Measurements from ENCODE around the gene FBXL7. TPM values are rescaled to one million over a fixed set of nuclear protein-coding genes. Genes with fewer than 3 reads are reported as not detected.

The FBXL7 gene
- total and polyA plus RNA-seq, 8 donors: 0.35 to 2.4 (median 1.2) TPM

- Histone ChIP-seq H3K27ac (no peak overlapping the region), H3K4me1 (no peaks in the 10 kb centered on the region), H3K27me3 (no peaks in the 10 kb centered on the region), H3K36me3 (no peaks in the 10 kb centered on the region), H3K9me3 (no peaks in the 10 kb centered on the region), H3K4me3 (no peak overlapping the region)
- no peak for ATAC-seq
- WGBS, 2 donors: 50 to 71% methylated on average over 2 of the region's 2 CpGs
- TF ChIP-seq, protein P1, sequence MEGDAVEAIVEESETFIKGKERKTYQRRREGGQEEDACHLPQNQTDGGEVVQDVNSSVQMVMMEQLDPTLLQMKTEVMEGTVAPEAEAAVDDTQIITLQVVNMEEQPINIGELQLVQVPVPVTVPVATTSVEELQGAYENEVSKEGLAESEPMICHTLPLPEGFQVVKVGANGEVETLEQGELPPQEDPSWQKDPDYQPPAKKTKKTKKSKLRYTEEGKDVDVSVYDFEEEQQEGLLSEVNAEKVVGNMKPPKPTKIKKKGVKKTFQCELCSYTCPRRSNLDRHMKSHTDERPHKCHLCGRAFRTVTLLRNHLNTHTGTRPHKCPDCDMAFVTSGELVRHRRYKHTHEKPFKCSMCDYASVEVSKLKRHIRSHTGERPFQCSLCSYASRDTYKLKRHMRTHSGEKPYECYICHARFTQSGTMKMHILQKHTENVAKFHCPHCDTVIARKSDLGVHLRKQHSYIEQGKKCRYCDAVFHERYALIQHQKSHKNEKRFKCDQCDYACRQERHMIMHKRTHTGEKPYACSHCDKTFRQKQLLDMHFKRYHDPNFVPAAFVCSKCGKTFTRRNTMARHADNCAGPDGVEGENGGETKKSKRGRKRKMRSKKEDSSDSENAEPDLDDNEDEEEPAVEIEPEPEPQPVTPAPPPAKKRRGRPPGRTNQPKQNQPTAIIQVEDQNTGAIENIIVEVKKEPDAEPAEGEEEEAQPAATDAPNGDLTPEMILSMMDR (IDR thresholded peaks at IDR 0.05): no peak
- no peak for FAIRE-seq
- intact Hi-C loops (cut with DNase I): no loop called here
- no peak for DNase-seq
Measured at GRCh38 chr5:15529821-15530220, 29.8 kb downstream of the FBXL7 start.

- FAIRE-seq (no peak), DNase-seq (no peak), ATAC-seq (peak in 1 of 4 donors; percentile 27)
- Histone ChIP-seq H3K4me1 (no peaks in the 10 kb centered on the region), H3K27ac (no peak overlapping the region), H3K36me3 (no peaks in the 10 kb centered on the region), H3K4me3 (no peak overlapping the region), H3K27me3 (no peaks in the 10 kb centered on the region), H3K9me3 (no peaks in the 10 kb centered on the region)
- WGBS, 2 donors: 45 to 62% methylated on average over 5 of the region's 5 CpGs
- intact Hi-C loops (cut with DNase I): no loop called here
- TF ChIP-seq, protein P1 (IDR thresholded peaks at IDR 0.05): no peak
Measured at GRCh38 chr5:15533129-15533893, 33.3 kb downstream of the FBXL7 start.

- no peak for FAIRE-seq
- no peak overlapping the region for H3K4me3 ChIP-seq
- H3K4me1 ChIP-seq: no peaks in the 10 kb centered on the region
- WGBS, 2 donors: 72 to 88% methylated on average over 4 of the region's 4 CpGs
- no peak for DNase-seq
- H3K9me3 ChIP-seq: no peaks in the 10 kb centered on the region
- no peak for ATAC-seq
- no peaks in the 10 kb centered on the region for H3K36me3 ChIP-seq
- intact Hi-C loops (cut with DNase I): no loop called here
- no peaks in the 10 kb centered on the region for H3K27me3 ChIP-seq
- TF ChIP-seq, protein P1 (IDR thresholded peaks at IDR 0.05): no peak
- H3K27ac ChIP-seq: no peak overlapping the region
Measured at GRCh38 chr5:15535938-15536337, 36.0 kb downstream of the FBXL7 start.

GRCh38 chr5:15538516-15538915, 38.5 kb downstream of the FBXL7 start:
- TF ChIP-seq, protein P1 (IDR thresholded peaks at IDR 0.05): no peak
- H3K27ac ChIP-seq: no peak overlapping the region
- intact Hi-C loops (cut with DNase I): no loop called here
- H3K9me3 ChIP-seq: no peaks in the 10 kb centered on the region
- H3K4me1 ChIP-seq: no peaks in the 10 kb centered on the region
- FAIRE-seq (no peak), ATAC-seq (no peak), DNase-seq (no peak)
- H3K4me3 ChIP-seq: no peak overlapping the region
- WGBS, 2 donors: 38% methylated on average over 2 of the region's 2 CpGs
- no peaks in the 10 kb centered on the region for H3K36me3 ChIP-seq
- H3K27me3 ChIP-seq: no peaks in the 10 kb centered on the region

- no peak overlapping the region for H3K27ac ChIP-seq
- intact Hi-C loops (cut with DNase I): no loop called here
- H3K4me3 ChIP-seq: no peak overlapping the region
- no peaks in the 10 kb centered on the region for H3K27me3 ChIP-seq
- 48 to 57% methylated on average over 2 of the region's 2 CpGs for WGBS, 2 donors
- TF ChIP-seq, protein P1 (IDR thresholded peaks at IDR 0.05): no peak
- no peak for DNase-seq
- no peak for ATAC-seq
- no peaks in the 10 kb centered on the region for H3K36me3 ChIP-seq
- H3K9me3 ChIP-seq: no peaks in the 10 kb centered on the region
- FAIRE-seq: no peak
- no peaks in the 10 kb centered on the region for H3K4me1 ChIP-seq
Measured at GRCh38 chr5:15539951-15540350, 40.0 kb downstream of the FBXL7 start.
